HG02884 (cell line): ENCODE measurements around the gene TFIP11.

Experiments
- ATAC-seq: cut with Tn5 transposase; IDR thresholded peaks from one replicate; pipeline ENCODE4 v1.9.1; 2021; ENCODE audit warnings: mild to moderate bottlenecking, moderate library complexity; ENCODE audit not compliant: unreplicated experiment

The TFIP11 gene

DNA sequence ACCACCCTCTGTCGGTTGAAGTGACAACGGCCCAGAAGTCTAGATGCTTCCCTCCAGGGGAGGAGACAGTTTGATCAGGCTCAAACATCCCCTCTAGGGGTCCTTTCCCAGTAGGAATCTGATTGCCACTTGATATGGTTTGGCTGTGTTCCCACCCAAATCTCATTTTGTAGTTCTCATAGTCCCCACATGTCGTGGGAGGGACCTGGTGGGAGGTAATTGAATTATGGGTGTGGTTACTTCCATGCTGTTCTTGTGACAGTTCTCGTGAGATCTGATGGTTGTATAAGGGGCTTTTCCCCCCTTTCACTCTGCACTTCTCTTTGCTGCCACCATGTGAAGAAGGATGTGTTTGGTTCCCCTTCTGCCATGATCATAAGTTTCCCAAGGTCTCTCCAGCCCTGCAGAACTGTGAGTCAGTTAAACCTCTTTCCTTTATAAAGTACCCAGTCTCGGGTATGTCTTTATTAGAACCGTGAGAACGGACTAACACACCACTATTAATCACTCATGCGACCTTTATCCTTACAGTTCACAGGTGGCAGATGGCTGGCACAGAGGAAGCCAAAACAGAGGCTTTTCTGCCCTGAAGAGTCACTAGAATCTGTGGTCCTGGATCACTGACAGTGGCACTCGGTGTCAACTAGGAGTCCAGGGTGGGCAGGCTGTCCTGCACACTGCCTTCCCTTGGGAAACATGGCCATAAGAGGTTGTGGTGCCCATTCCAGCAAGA lies 61.7 kb downstream of the TFIP11 start:
- no peak for ATAC-seq

GRCh38 chr22:26448941-26449340 lies 63.3 kb downstream of the TFIP11 start:
- ATAC-seq, result no peak

DNA sequence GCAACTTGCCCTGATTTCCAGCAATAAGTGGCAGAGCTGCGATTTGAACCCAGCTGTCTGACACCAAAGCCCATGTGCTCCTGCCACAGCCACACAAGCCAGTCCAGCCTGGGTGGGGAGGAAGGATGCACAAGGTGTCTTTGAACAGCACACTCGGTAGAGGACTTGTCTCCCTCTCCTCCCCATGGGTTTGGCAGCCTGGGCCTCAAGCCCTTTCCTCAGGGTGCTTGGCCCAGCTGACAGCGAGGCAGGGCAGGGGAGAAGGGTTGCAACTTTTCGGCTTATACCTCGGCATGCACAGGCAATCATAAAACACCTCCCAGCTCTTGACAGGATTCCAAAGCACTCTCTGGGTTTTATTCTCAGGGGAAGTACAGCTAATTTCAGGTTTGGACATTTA lies 63.9 kb downstream of the TFIP11 start:
- no peak for ATAC-seq

GRCh38 chr22:26447584-26448329 lies 64.5 kb downstream of the TFIP11 start:
- ATAC-seq, result no peak

GRCh38 chr22:26446808-26447515 lies 65.3 kb downstream of the TFIP11 start:
- ATAC-seq, result no peak

DNA sequence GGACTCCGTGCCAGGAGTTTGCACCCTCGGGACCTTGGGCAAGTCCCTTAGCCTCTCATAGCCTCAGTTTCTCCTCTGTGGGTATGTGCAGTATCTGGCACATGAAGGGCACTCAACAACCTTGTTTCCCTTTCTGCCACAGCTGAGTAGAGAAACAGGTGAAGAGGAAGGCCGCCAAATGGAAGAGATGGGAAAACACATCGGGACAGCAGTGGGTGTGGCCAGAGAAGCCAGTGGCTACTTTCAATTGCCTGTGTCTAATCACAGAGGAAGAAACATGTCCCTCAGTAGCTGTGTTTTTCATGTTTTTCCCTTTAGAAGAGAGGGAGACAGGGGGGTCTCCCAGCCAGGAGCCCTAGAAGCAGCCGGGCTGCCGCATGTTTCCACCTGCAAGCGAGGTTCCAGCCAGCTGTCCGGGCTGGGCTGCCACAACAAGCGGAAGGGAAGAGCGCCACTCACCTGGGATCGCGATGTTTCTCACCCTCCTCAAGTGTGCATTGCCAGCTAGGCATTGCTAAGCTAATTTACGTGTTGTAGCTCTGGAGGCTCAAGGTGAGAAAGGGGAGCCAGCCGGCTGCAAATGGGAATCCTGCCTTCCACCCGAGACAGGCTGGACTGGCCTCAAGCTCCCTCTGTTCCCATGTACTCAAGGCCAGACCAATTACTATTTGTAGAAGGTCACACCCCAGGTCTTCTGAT lies 66.5 kb downstream of the TFIP11 start:
- ATAC-seq, result no peak

DNA sequence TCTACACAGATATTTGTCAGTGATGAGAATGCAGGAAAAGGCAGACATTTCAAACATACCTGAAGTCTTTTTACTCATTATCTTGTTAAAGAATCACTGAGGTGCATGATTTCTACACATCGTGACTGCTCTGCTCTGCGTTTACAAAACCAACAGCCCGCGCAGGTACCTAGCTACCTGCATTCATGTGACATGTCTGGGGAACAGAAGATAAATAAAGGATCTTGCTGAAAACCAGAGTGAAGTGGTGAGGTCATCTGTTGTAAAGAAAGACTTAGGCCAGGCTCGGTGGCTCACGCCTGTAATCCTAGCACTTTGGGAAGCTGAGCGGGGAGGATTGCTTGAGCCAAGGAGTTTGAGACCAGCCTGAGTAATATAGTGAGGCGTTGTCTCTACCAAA lies 67.5 kb downstream of the TFIP11 start:
- ATAC-seq, result no peak

DNA sequence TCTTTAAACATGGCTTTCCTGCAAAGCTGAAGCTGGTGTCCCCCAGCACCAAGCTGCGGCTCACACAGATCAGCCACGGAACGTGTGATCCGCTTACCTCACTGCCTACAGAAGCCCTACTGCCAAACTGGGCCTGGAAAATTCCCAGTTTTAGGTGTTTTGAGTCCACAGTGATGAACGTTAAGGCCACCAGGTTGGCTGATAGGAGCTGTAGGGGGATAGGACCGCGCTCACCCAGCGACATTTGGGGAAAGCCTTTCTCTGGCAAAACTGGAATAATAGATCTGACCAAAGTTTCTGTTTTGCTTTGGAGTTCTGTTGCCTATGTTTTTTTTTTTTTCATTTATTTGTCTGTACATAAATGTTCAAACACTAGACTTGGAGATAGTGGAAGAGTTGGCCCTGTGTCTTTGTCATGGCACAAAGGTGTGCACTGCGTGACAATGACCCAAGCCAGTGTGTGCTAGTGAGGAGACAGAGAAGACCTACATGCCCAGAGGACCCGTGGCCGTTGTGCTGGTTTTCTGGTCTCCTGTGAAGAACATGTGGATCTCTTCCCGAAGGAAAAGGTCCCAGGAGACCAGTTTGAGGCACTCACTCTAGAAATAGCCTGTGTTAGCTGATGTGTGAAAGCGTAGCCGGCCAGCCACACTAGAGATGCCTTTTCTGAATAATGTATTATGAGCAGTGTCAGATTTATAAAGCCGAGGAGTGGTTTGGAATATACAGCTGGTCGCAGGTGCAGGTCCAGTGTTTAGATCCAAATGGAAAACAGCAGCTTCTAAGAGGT lies 68.2 kb downstream of the TFIP11 start:
- ATAC-seq, result no peak

DNA sequence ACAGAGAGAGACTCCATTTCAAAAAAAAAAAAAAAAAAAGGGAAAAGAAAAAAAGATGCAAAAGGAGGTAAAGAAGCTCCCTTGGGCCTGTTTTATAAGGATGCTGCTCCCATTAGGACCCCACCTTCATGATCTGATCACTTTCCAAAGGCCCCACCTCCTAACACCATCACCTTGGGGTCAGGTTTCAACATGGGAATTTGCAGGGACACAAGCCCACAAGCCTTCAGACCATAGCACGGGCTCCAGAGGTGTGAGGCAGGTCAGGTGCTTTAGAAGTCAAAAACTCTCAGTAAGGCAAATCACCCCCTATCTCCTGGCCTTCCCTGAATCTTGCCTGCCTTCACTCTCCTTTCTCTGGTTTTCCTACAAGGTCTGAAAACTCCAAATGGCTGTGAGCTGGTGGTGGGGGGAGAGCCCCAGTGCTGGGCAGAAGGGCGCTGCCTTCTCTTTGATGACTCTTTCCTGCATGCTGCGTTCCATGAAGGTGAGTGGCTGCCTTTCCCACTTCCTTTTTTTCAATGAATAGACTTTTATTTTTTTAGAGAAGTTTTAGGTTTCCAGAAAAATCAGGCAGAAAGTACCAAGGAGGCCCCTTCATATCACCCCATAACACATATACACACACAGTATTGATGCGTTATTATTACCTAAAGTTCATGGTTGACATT lies 70.1 kb downstream of the TFIP11 start:
- ATAC-seq, result no peak
